Muscle layer of colon (tissue), 2 donors: Measurements from ENCODE around the gene STAMBPL1.
"Not testable (repeated sequence)": the region's sequence is repeated elsewhere in the genome, so short reads cannot be mapped to it uniquely, and the experiment has no call there.

Experiments
- H3K27ac ChIP-seq: one replicate; pipeline ENCODE4 v1.7.0; 2013; ENCODE audit warnings: low read depth, mild to moderate bottlenecking, low read length, moderate library complexity
- H3K27me3 ChIP-seq, 2 donors: one replicate each; pipeline ENCODE4 v1.7.0; 2013; ENCODE audit warnings: low read length in 2 of 2, mild to moderate bottlenecking in 2 of 2; ENCODE audit not compliant: insufficient read depth in 2 of 2, control insufficient read depth in 1 of 2
- H3K36me3 ChIP-seq: one replicate; pipeline ENCODE4 v1.7.0; 2013; ENCODE audit warnings: mild to moderate bottlenecking, low read length; ENCODE audit not compliant: insufficient read depth
- H3K4me1 ChIP-seq: one replicate; pipeline ENCODE4 v1.7.0; 2013; ENCODE audit warnings: mild to moderate bottlenecking, low read length; ENCODE audit not compliant: insufficient read depth
- H3K4me3 ChIP-seq, 2 donors: one replicate each; pipeline ENCODE4 v1.7.0; 2013; ENCODE audit warnings: low read length in 2 of 2, low read depth in 1 of 2, mild to moderate bottlenecking in 1 of 2, moderate library complexity in 1 of 2
- H3K9ac ChIP-seq: one replicate; pipeline ENCODE4 v1.7.0; 2013; ENCODE audit warnings: low read length
- H3K9me3 ChIP-seq: one replicate; pipeline ENCODE4 v1.7.0; 2013; ENCODE audit warnings: mild to moderate bottlenecking, low read length
- donor health status: abdominal sarcoma.
- donor health status: Adenocarcinoma of cecum.

The STAMBPL1 gene

GRCh38 chr10:88926566-88927415 lies 46.7 kb downstream of the STAMBPL1 start:
- Histone ChIP-seq H3K4me3 (no peak overlapping the region), H3K36me3 (no peaks in the 10 kb centered on the region), H3K4me1 (peaks cover 7% of the 10 kb centered on the region), H3K27me3 (no peaks in the 10 kb centered on the region), H3K9ac (no peak overlapping the region), H3K27ac (peak overlapping the region; percentile 28), H3K9me3 (no peaks in the 10 kb centered on the region)

- Histone ChIP-seq H3K9me3 (no peaks in the 10 kb centered on the region), H3K9ac (no peak overlapping the region), H3K4me3 (no peak overlapping the region), H3K27ac (peak overlapping the region; percentile 28), H3K27me3 (no peaks in the 10 kb centered on the region), H3K36me3 (no peaks in the 10 kb centered on the region), H3K4me1 (peaks cover 11% of the 10 kb centered on the region)
Measured at GRCh38 chr10:88927416-88927690, 47.3 kb downstream of the STAMBPL1 start.

- H3K36me3 ChIP-seq: no peaks in the 10 kb centered on the region
- no peaks in the 10 kb centered on the region for H3K9me3 ChIP-seq
- no peak overlapping the region for H3K9ac ChIP-seq
- no peak overlapping the region for H3K4me3 ChIP-seq
- H3K27me3 ChIP-seq: no peaks in the 10 kb centered on the region
- H3K27ac ChIP-seq: no peak overlapping the region
- H3K4me1 ChIP-seq: peaks cover 19% of the 10 kb centered on the region
Measured at GRCh38 chr10:88928254-88928653, 48.2 kb downstream of the STAMBPL1 start.

- H3K4me1 ChIP-seq: peaks cover 23% of the 10 kb centered on the region
- H3K4me3 ChIP-seq: no peak overlapping the region
- peaks cover 22% of the 10 kb centered on the region for H3K36me3 ChIP-seq
- no peaks in the 10 kb centered on the region for H3K9me3 ChIP-seq
- H3K9ac ChIP-seq: no peak overlapping the region
- H3K27me3 ChIP-seq: no peaks in the 10 kb centered on the region
- no peak overlapping the region for H3K27ac ChIP-seq
Measured at GRCh38 chr10:88931548-88931947, 51.5 kb downstream of the STAMBPL1 start.

GRCh38 chr10:88932029-88932428 lies 52.0 kb downstream of the STAMBPL1 start:
- H3K27me3 ChIP-seq, H3K4me3 ChIP-seq, H3K9ac ChIP-seq, H3K9me3 ChIP-seq: not testable (repeated sequence)
- H3K27ac ChIP-seq: peak overlapping the region; percentile 41
- H3K36me3 ChIP-seq: peaks cover 27% of the 10 kb centered on the region
- H3K4me1 ChIP-seq: peaks cover 23% of the 10 kb centered on the region

- H3K4me1 ChIP-seq: peaks cover 23% of the 10 kb centered on the region
- no peaks in the 10 kb centered on the region for H3K9me3 ChIP-seq
- no peaks in the 10 kb centered on the region for H3K27me3 ChIP-seq
- no peak overlapping the region for H3K9ac ChIP-seq
- H3K27ac ChIP-seq: peak overlapping the region; percentile 41
- H3K36me3 ChIP-seq: peaks cover 34% of the 10 kb centered on the region
- H3K4me3 ChIP-seq: no peak overlapping the region
Measured at GRCh38 chr10:88932539-88933256, 52.7 kb downstream of the STAMBPL1 start.

GRCh38 chr10:88933564-88933963 lies 53.5 kb downstream of the STAMBPL1 start:
- no peak overlapping the region for H3K27ac ChIP-seq
- H3K4me3 ChIP-seq: no peak overlapping the region
- H3K9ac ChIP-seq: no peak overlapping the region
- peaks cover 23% of the 10 kb centered on the region for H3K4me1 ChIP-seq
- H3K36me3 ChIP-seq: peaks cover 42% of the 10 kb centered on the region
- no peaks in the 10 kb centered on the region for H3K9me3 ChIP-seq
- H3K27me3 ChIP-seq: no peaks in the 10 kb centered on the region

- no peaks in the 10 kb centered on the region for H3K27me3 ChIP-seq
- H3K4me1 ChIP-seq: peaks cover 27% of the 10 kb centered on the region
- no peak overlapping the region for H3K4me3 ChIP-seq
- peak overlapping the region; percentile 54 for H3K27ac ChIP-seq
- H3K9ac ChIP-seq: no peak overlapping the region
- H3K36me3 ChIP-seq: peaks cover 58% of the 10 kb centered on the region
- no peaks in the 10 kb centered on the region for H3K9me3 ChIP-seq
Measured at GRCh38 chr10:88934900-88935672, 55.0 kb downstream of the STAMBPL1 start.

- Histone ChIP-seq H3K4me3 (no peak overlapping the region), H3K4me1 (peaks cover 41% of the 10 kb centered on the region), H3K36me3 (peaks cover 73% of the 10 kb centered on the region), H3K9ac (no peak overlapping the region), H3K9me3 (no peaks in the 10 kb centered on the region), H3K27me3 (no peaks in the 10 kb centered on the region), H3K27ac (peak overlapping the region; percentile 60)
Measured at GRCh38 chr10:88936656-88937055, 56.6 kb downstream of the STAMBPL1 start.

GRCh38 chr10:88938039-88938438 lies 58.0 kb downstream of the STAMBPL1 start:
- H3K27ac ChIP-seq: peak overlapping the region; percentile 8
- H3K36me3 ChIP-seq: peaks cover 87% of the 10 kb centered on the region
- peaks cover 44% of the 10 kb centered on the region for H3K4me1 ChIP-seq

GRCh38 chr10:88938938-88939337 lies 58.9 kb downstream of the STAMBPL1 start:
- H3K36me3 ChIP-seq: peaks cover 96% of the 10 kb centered on the region
- peak overlapping the region; percentile 35 for H3K27ac ChIP-seq
- H3K4me1 ChIP-seq: peaks cover 52% of the 10 kb centered on the region
- H3K9ac ChIP-seq: no peak overlapping the region
- H3K9me3 ChIP-seq: no peaks in the 10 kb centered on the region
- no peaks in the 10 kb centered on the region for H3K27me3 ChIP-seq
- H3K4me3 ChIP-seq: no peak overlapping the region

More at GRCh38 chr10:88938039-88938438, 58.0 kb downstream of the STAMBPL1 start:
- Histone ChIP-seq H3K4me3 (no peak overlapping the region), H3K27me3 (no peaks in the 10 kb centered on the region), H3K9ac (no peak overlapping the region), H3K9me3 (no peaks in the 10 kb centered on the region)
